HG02943 (cell line): ENCODE measurements around the gene GRHL1.

Experiments used
- ATAC-seq: cut with Tn5 transposase; IDR thresholded peaks from one replicate; pipeline ENCODE4 v1.9.1; 2021; ENCODE audit warnings: mild to moderate bottlenecking, low read depth, moderate library complexity; ENCODE audit not compliant: unreplicated experiment

Gene GRHL1

DNA sequence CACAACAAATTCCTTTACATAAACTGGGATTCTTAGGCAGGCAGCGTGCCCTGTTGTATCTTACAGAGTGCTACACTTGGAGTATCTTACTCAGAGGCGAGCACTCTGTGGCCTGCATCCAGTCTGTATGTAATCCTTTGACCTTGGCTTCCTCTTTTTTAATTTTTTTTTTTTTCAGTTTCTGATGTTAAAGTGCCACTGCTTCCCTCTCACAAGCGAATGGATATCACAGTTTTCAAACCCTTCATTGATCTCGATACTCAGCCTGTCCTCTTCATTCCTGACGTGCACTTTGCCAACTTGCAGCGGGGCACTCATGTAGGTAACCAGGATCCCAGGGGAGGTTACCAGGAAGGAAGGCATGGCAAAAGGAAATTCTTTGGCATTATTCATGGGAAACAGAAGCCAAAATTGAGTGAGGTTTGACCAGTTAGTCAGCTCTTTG, 40.4 kb downstream of the GRHL1 start:
- ATAC-seq = no peak

DNA sequence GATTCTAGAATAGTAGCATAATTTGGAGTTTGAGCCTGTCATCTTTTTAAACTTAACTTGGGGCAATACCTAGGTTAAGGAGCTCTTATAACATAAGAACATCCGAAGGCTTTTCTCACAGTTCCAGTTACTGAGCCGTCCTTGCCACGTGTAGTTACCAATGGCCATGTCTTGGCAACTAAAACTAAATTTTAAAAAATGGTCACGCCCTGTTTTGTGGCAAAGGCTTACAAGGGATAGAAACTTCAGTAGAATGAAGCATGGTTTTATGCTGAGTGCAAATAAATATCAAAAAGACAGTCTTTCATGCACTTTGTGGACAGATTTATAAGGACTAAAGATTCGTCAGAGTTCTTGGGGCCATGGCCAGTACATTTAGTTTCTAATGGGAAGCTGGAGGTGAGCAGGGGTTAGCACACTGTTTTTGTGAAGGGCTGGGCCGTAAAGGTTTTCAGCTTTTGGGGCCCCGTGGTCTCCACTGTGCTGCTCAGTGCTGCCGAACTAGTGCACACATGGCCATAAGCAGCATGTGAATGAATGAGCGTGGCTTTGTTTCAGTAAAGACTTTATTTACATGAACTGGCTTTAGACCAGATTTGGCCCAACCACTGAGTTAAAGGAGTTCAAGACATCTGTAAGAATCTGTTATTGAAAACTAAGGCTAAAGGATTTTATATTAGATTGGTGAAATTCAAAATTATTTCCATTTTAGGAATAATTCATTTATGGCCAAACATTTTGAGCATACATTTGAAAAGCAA, 41.1 kb downstream of the GRHL1 start:
- no peak for ATAC-seq

DNA sequence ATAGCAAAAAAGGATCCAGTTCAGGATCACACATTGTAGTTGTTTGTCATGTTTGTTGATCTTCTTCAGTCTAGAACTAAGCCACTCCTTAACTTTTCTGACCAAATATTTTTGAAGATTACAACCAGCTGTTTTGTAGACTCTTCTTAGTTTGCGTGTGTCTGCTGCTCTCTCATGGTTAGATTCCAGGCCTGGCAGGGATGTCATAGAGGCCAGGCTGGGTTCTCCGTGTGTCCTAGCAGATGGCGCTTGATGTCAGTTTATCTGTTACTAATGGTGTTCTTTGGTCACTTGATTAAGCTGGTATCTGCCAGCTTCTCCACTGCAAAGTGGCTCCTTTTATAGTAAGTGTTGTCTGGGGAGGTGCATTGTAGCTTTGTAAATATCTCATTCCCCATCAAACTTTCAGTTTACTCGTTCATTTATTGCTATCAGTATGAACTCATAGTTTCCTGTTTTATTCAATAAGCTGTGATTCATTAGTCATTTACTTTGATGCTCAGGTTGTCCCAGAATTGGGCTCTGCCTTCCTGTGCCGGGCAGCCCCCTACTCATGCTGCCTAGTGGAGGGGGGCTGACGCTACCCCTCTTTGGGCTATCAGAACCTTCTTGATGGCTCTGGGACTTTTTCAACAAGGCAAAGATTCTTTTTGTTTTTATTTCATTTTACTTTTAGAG, 42.1 kb downstream of the GRHL1 start:
- no peak for ATAC-seq

DNA sequence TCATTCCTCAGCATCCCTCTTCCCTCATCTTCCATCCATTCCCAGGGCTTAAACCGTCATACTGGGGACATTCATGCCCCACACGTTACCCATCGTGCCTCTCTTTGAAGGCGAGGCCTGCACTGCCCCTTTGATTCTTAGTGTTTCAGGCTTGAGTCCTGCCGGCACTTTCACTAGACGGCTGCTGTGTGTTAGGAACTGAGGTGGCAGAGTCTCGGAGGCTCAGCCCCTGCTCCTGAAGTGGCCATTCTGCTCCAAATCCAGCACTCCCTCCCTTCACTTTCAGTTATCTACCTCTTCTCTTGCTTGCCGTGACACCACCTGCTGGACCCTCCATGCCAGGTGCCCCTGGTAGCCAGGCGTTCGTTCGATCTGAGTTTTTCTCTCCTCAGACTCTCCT, 43.0 kb downstream of the GRHL1 start:
- no peak for ATAC-seq

DNA sequence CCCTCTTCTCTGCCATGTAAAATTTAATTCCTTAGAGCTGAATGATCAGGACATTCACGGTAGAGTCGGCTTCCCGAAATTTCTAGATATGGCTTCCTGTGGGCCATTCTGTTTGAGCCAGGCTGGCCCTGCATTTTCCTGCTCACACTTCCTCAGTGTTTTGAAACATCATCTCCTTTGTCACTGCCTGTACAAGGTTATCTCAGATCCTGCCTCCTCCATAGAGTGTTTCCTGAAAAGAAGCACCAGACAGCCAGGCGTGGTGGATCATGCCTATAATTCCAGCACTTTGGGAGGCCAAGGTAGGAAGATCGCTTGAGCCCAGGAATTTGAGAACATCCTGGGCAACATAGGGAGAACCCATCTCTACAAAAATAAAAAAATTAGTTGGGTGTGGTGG, 43.6 kb downstream of the GRHL1 start:
- ATAC-seq = no peak

DNA sequence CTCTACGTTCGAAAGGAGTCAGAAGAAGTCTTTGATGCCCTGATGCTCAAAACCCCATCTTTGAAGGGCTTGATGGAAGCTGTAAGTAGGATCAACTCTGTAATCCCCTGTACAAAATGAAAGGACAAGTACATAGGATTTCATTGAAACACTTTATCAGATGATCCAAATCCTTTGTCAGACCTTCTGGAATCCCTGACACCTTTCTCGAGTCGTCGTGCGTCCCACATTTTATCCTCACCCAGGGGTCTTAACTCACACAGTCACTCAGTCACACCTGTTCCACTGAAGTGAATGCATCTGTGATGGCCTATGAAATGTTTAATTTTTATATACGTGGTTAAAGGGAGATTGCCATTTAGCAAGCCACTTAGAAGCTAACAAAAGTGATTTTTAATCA, 44.8 kb downstream of the GRHL1 start:
- no peak for ATAC-seq

DNA sequence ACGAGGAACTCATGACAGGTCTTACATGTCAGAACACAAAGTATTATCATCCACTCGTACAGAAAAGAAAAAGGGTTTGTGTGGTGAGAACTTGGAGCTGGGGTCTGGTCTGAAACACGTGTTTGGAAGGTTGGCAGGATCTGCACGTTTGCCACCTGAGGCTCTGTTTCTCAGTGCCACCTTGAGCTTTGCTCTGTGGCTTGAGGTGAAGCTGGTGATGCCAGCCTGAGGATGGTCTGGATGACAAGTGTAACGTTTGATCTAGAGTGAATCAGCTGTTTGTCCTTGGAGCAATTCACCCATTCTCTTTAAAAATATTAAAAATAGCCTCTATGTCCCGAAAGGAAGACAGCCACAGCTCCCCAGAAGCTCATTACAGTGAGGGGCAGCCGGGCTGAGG, 46.4 kb downstream of the GRHL1 start:
- ATAC-seq = no peak

DNA sequence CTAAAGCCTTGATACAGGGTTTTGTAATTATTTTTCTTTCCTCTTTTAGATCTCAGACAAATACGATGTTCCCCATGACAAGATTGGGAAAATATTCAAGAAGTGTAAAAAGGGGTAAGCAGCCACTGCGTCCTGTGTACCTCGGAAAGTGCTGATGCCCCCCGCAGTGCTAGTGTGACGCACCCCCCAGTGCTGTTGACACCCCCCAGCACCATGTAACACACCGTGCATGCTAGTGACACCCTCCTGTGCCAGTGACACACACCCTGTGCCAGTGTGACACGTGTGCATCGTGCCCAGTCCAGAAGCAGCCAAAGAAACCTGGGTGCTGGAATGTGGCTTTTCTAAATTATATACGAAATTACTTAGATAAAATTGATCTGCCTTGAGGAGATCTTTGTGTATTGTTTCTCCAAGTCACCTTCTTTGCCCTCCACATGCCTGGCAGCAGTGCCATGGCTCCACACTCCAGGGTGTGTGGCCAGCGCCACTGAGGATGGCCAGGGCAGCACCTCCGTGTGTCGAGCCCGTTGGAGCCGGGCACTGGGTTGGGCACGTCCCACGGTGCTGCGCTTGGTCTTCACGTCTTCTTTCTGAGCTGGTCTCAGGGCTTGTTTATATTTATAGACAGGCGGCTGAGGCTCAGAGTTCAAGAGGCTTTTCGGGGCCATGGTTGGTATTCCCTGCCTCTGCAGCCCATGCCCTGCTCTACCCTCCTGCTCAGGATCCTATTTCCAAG, 47.6 kb downstream of the GRHL1 start:
- ATAC-seq = no peak

DNA sequence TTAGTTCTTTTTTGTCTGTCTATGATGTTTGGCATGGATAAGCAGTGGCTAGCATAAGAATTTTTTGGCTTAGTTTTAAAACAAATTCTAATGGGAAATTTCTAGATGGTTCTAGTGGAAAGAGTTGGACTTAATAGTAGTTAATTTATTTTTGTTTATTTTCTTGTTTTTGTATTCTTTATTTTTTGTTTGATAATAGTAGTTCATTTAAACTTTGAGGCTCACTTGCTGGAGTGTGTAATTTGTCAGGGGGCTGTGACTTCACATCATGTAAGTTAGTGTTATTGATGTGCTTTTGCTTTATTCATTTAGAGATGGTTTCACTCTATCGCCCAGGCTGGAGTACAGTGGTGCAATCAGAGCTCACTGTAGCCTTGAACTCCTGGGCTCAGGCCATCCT, 48.2 kb downstream of the GRHL1 start:
- no peak for ATAC-seq

DNA sequence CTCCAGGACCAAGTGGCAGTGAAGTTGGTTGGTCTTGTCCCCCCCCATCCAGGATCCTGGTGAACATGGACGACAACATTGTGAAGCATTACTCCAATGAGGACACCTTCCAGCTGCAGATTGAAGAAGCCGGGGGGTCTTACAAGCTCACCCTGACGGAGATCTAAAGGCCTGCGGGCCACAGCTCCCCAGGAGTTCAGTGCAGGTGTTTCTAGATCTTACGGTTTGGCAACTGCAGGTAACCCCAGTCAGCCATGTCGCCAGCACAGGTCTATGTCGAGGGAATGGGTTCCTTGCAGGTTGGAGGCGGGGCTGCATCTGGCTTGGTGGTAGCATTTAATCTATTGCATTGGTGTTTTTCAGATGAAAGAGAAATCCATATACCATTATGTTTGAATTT, 49.0 kb downstream of the GRHL1 start:
- ATAC-seq = no peak

DNA sequence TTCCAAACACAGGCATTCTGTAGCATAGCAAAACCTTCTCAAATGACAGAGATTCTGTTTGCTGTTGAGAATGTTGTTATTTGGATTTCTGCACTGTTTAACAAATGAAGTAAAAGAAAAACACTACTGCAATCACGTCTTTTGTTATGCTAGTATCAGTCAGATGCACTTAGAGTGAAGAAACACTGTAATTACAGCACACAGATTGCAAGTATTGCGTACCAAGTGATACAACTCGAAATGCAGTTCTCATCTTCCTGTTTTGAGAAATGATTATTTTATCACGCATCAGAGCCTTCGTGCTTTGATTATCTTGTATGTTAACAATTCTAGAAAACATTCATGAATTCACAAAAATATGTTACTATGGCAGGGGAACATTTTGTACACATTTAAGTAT, 50.1 kb downstream of the GRHL1 start:
- ATAC-seq = no peak

DNA sequence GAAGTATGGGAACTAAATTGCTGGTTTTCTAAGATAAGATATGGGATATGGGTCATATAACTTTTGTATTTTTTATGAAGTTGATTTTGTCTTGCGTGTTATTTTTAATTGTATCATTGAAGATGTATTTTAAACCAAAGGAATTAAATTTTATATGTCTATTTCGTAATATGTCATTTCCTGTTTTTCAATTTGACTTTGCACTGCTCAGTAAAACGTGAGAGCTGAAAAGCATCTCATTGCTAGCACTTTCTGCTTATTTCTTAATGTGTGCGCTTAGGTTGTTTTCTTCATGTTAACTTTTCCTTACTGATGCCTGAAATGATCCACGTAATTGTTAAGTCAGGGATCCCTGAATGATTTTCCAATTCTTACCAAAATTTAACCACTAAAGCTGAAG, 50.6 kb downstream of the GRHL1 start:
- no peak for ATAC-seq

DNA sequence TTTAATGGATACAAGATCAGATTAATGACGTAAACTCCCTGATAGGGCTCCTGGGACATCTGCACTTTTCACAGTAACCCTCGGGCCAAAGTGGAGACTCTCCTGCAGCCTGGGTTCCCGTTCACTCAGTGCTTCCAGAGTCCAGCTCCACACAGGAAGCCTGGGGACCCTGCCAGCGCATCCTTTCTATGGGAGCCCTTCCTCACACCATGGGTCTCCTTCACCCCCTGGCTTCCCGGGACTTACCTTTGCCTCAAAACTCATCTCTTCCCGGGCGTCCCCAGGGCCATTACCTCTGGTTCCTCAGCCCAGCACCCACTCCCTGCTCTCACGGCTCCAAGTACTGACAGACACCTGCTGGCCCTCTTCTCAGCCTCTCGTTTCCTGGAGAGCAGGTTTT, 51.2 kb downstream of the GRHL1 start:
- ATAC-seq = no peak

DNA sequence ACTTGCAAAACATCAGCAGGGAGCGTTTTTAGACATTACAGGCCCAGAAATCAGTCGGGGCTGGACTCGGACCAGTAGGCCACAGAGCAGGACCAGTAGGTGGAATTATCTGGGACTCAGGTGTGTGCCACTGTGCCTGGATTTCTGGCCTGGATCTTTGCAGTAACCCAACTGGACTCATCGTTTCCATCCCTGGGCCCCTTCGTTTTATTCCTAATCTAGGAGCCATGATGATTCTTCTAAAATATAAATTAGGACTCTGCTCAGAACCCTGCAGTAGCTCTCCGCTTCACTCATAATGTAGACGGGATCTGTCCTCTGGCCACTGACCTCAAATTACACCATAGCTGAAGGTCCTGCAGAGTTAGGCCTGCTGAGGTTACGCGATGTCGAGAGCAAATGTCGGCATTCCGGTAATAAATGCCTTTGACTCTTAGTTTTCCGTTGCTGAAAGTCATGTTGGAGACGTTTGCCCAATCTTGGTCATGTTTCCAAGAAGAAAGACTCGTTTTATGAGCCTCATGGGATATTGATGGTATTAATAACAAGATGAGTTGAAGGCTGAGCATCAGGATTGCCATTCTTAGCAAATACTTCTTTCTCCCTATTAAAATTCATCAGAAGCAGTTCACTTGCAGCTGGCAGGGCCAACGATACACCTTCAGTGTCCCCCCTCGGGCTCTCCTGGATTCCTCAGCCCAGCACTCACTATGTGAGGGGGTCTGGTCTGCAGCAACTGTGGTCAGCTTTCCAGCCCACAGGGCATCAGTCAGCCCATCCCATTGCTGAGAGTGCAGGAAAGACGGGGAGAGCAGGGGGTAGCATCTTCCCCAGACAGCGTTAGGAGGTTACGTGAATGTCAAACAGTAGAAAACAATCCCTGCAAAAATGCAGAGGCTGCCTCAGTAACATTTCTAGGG, 52.0 kb downstream of the GRHL1 start:
- ATAC-seq = no peak

DNA sequence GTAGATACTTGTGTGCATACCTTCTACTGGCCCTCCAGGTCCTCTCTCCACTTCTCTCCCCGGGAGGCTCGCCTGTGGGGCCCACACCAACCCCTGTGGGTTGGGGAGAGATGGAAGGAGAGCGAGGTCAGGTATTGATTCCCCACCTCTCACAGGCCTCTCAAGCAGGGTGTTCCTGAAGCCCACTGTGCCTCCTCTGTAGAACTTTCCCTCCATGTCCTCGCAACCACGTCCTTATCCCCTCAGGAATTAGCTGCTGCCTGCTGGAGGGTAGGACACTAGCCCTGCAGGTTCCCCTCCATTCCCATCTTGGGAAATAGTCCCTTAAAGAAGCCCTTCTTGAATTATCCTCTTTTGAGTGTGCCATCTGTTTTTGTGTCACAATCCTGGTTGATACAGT, 52.9 kb downstream of the GRHL1 start:
- ATAC-seq = no peak

DNA sequence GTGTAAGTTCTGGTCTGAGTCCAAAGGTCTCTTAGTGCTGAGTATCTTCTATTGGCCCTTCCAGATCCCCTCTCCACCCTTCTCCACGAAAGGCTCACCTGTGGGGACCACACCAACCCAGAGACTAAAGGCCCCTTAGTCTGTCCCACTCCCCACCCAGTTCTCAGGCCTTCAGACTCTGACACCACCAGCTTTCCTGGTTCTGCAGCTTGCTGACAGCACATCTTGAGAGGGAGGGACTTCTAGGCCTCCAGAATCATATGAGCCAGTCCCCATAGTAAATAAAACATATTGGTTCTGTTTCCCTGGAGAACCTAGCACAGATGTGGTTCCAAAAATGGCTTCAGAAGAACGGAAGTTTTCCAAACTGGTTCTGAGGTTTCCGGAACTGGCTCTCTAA, 53.3 kb downstream of the GRHL1 start:
- no peak for ATAC-seq

DNA sequence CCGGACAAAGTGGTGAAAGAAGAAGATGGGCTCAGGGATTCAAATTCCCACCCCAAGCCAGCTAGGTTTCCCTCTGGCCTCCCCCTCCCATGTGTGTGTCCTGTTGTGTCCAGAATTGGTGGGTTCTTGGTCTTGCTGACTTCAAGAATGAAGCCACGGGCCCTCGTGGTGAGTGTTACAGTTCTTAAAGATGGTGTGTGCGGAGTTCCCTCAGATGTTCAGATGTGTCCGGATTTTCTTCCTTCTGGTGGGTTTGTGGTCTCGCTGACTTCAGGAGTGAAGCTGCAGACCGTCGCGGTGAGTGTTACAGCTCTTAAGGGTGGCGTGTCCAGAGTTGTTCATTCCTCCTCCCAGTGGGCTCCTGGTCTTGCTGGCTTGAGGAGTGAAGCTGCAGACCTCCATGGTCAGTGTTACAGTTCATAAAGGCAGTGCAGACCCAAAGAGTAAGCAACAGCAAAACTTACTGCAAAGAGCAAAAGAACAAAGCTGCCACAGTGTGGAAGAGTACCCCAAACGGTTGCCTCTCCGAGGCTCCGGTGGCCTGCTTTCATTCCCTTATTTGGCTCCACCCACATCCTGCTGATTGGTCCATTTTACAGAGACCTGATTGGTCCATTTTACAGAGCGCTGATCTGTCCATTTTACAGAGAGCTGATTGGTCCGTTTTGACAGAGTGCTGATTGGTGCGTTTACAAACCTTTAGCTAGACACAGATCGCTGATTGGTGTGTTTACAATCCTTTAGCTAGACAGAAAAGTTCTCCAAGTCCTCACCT, 54.2 kb downstream of the GRHL1 start:
- ATAC-seq = no peak

DNA sequence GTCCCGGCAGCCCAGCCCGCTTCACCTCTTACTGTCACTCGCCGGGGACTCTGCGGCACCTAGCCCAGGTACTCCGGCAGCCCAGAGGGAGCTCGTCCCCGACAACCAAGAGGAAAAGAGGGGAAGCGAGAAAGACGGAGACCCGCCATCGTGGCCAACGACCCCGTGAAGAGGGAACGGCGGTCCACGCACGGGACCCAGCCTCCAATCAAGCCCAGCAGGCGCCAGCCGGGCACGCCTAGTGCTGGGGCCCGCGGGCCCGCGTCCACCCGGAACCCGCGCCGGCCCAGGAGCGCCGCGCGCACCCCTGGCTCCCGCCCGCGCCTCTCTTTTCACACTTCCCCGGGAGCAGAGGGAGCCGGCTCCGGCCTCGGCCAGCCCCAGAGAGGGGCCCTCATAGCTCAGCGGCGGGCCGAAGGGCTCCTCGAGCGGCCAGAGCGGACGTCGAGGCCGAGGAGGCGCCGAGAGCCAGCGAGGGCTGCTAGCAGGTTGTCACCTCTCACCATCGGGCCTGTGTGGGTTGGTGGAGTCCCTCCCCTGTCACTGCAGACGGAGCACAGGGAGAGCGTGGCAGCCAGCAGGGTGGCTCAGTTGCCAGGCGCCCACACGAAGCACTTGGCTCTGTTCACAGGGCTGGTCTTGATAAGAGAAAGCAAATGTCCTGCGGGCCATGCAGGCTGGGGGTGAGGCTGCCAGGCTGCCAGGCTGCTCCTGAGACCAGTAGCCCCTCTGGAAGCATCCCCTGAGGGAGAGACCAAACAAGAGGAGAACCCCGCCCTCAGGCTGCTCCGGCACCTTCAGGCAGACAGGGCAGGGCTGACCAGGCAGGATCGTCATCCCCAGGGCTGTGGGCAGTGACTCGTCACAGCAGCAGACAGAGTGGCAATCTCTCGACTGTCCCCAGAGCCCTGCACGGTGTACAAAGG, 55.0 kb downstream of the GRHL1 start:
- ATAC-seq = no peak

DNA sequence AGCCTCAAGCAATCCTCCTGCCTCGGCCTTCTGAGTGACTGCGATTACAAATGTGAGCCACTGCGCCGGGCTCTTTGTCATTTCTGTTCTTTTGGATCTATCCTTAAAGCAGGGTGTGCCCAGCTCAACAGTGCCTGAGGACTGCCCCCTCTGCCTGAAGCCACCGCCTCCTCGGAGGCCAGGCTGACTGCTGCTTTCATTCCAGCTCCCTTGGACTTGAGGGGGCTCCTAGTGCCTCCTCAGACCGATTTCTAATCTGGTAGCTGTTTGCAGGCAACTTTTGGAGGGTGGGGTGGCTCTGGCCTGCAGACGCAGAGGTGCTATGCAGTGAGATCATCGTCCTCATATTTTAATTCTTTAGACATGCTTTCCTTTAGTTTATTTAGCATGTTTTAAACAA, 55.9 kb downstream of the GRHL1 start:
- no peak for ATAC-seq
